Measurements from ENCODE around the gene CCDC183. TPM values are rescaled to one million over a fixed set of nuclear protein-coding genes. Genes with fewer than 3 reads are reported as not detected.

CCDC183 gene
- total and polyA plus RNA-seq, 4 donors = 0.20 to 1.8 (median 1.0) TPM

DNA sequence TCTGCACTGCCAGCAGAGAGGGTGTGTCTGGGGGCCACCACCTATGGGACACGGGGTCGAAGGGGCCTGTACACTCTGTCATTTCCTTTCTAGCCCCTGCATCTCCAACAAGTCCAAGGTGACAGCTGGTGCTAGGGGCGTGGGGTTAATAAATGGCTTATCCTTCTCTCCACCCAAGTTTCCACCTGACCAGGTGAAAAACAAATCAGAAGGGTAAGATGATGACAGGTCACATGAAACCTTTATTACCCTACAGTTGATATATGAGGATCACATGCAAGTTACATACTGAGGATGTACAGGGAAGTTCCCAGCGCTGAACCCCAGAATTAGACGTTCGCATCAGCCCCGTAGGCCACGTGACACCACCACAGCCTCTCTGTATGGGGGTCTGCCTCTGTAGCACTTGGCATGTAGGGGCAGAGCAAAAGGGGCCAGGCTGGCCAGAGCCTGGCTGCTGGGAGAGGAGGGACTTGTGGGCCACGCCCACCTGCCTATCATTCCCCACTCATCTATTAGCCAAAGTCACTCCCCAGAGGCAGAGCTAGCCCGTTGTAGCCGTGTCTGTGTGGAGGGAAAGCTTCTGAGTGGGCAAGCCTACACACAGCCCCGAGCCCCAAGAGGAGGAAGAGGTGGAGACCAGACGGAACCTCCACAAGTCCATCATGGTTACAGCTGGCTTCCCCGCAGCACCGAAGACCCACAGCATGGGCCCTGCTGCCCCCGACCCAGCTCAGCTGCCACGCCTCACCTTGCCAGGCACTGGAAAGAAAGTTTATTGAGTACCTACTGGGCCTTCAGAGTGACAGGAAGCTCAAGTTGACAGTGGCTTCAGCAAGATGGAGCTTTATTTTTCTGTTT lies 2.8 kb upstream of the CCDC183 start:
- Histone ChIP-seq H3K36me3 (ENCODE audit: control insufficient read depth in 4 of 4, insufficient read depth in 3 of 4, low read depth in 1 of 4, low read length in 3 of 4) (peaks cover 0 to 2% (median under 1%) of the 10 kb centered on the region in 4 donors), H3K4me1 (ENCODE audit: control insufficient read depth in 4 of 4, insufficient read depth in 4 of 4, low read length in 3 of 4) (peaks cover 6 to 39% (median 30%) of the 10 kb centered on the region in 4 donors), H3K27me3 (ENCODE audit: control insufficient read depth in 4 of 4, insufficient read depth in 4 of 4, low read length in 3 of 4) (no peaks in the 10 kb centered on the region), H3K4me3 (ENCODE audit: low read depth in 1 of 3, low read length in 3 of 3) (no peak overlapping the region), H3K9me3 (ENCODE audit: control insufficient read depth in 4 of 4, low read length in 3 of 4) (no peaks in the 10 kb centered on the region), H3K9ac (ENCODE audit: low read depth in 1 of 2, low read length in 2 of 2) (no peak overlapping the region), H3K27ac (ENCODE audit: low read depth in 1 of 2, low read length in 2 of 2) (no peak overlapping the region)
- 76% methylated on average over 17 of the region's 17 CpGs for WGBS
- DNase-seq (ENCODE audit: low spot score) = peak; percentile 64
- TF ChIP-seq, protein P1, sequence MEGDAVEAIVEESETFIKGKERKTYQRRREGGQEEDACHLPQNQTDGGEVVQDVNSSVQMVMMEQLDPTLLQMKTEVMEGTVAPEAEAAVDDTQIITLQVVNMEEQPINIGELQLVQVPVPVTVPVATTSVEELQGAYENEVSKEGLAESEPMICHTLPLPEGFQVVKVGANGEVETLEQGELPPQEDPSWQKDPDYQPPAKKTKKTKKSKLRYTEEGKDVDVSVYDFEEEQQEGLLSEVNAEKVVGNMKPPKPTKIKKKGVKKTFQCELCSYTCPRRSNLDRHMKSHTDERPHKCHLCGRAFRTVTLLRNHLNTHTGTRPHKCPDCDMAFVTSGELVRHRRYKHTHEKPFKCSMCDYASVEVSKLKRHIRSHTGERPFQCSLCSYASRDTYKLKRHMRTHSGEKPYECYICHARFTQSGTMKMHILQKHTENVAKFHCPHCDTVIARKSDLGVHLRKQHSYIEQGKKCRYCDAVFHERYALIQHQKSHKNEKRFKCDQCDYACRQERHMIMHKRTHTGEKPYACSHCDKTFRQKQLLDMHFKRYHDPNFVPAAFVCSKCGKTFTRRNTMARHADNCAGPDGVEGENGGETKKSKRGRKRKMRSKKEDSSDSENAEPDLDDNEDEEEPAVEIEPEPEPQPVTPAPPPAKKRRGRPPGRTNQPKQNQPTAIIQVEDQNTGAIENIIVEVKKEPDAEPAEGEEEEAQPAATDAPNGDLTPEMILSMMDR (IDR thresholded peaks at IDR 0.05; ENCODE audit: low read depth, low read length, missing input control) = no peak
- no peak for TF ChIP-seq EGR1 (IDR thresholded peaks at IDR 0.05; ENCODE audit: low read depth in 2 of 2)
- no peak for TF ChIP-seq RAD21 (IDR thresholded peaks at IDR 0.05)
- no peak for TF ChIP-seq RXRA (IDR thresholded peaks at IDR 0.05)
- TF ChIP-seq HNF4G (IDR thresholded peaks at IDR 0.05) = no peak
- no peak for TF ChIP-seq FOXA1 (IDR thresholded peaks at IDR 0.05)

DNA sequence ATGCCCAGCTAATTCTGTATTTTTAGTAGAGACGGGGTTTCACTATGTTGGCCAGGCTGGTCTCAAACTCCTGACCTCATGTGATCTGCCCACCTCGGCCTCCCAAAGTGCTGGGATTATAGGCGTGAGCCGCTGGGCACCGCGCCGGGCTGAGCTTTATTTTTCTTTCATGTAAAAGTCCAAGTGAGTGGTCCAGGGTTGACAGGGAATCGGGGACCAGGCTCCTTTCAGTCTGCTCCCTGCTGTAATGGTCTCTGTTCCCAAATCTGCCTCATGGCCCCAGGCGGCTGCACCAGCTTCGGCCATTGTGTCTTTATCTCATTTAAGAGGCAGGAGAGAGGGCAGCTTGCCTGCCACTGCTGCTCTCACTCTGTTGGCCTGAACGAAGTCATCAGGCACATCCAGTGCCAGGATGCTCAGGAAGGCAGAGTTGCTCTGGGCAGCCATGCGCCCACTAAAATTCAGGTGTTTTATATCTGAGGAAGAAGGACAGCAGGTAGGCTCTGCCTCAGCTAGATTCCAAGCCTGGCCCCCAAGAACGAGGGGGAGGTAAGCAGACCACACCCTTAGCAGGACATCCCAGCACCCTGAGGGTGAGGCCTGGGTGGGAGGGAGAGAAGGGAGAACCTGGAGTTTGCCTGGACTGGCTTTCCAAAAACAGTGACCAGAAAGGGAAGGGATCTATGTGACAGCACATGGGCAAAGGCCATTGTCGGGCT lies 1.7 kb upstream of the CCDC183 start:
- H3K27me3 ChIP-seq (ENCODE audit: control insufficient read depth in 4 of 4, insufficient read depth in 4 of 4, low read length in 3 of 4) = no peaks in the 10 kb centered on the region
- TF ChIP-seq TAF1 (conservative IDR thresholded peaks at IDR 0.05) (no peak), NR2F2 (IDR thresholded peaks at IDR 0.05) (no peak)
- TF ChIP-seq, protein P2, sequence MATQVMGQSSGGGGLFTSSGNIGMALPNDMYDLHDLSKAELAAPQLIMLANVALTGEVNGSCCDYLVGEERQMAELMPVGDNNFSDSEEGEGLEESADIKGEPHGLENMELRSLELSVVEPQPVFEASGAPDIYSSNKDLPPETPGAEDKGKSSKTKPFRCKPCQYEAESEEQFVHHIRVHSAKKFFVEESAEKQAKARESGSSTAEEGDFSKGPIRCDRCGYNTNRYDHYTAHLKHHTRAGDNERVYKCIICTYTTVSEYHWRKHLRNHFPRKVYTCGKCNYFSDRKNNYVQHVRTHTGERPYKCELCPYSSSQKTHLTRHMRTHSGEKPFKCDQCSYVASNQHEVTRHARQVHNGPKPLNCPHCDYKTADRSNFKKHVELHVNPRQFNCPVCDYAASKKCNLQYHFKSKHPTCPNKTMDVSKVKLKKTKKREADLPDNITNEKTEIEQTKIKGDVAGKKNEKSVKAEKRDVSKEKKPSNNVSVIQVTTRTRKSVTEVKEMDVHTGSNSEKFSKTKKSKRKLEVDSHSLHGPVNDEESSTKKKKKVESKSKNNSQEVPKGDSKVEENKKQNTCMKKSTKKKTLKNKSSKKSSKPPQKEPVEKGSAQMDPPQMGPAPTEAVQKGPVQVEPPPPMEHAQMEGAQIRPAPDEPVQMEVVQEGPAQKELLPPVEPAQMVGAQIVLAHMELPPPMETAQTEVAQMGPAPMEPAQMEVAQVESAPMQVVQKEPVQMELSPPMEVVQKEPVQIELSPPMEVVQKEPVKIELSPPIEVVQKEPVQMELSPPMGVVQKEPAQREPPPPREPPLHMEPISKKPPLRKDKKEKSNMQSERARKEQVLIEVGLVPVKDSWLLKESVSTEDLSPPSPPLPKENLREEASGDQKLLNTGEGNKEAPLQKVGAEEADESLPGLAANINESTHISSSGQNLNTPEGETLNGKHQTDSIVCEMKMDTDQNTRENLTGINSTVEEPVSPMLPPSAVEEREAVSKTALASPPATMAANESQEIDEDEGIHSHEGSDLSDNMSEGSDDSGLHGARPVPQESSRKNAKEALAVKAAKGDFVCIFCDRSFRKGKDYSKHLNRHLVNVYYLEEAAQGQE (IDR thresholded peaks at IDR 0.05) = no peak
- H3K9me3 ChIP-seq (ENCODE audit: control insufficient read depth in 4 of 4, low read length in 3 of 4) = no peaks in the 10 kb centered on the region
- DNase-seq (ENCODE audit: low spot score) = no peak
- no peak overlapping the region for H3K27ac ChIP-seq (ENCODE audit: low read depth in 1 of 2, low read length in 2 of 2)
- H3K4me1 ChIP-seq (ENCODE audit: control insufficient read depth in 4 of 4, insufficient read depth in 4 of 4, low read length in 3 of 4) = peaks cover 10 to 37% (median 31%) of the 10 kb centered on the region in 4 donors
- peaks cover 0 to 2% (median under 1%) of the 10 kb centered on the region in 4 donors for H3K36me3 ChIP-seq (ENCODE audit: control insufficient read depth in 4 of 4, insufficient read depth in 3 of 4, low read depth in 1 of 4, low read length in 3 of 4)
- 89% methylated on average over 14 of the region's 14 CpGs for WGBS
- H3K4me3 ChIP-seq (ENCODE audit: low read depth in 1 of 3, low read length in 3 of 3) = no peak overlapping the region
- H3K9ac ChIP-seq (ENCODE audit: low read depth in 1 of 2, low read length in 2 of 2) = no peak overlapping the region

DNA sequence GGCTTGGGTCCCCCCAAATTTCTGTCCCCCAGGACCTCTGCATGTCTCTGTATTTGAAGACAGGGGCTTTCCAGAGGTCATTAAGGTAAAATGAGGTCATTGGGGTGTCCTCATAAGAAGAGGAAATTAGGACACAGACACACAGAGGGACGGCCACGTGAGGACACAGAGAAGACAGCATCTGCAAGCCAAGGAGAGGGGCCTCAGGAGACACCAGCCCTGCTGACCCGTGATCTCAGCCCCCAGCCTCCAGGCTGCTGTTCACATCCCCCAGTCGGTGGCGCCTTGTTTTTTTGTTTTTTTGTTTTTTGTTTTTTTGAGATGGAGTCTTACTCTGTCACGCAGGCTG lies 1.2 kb upstream of the CCDC183 start:
- DNase-seq (ENCODE audit: low spot score) = no peak
- peaks cover 15 to 40% (median 33%) of the 10 kb centered on the region in 4 donors for H3K4me1 ChIP-seq (ENCODE audit: control insufficient read depth in 4 of 4, insufficient read depth in 4 of 4, low read length in 3 of 4)
- no peak overlapping the region for H3K9ac ChIP-seq (ENCODE audit: low read depth in 1 of 2, low read length in 2 of 2)
- no peak overlapping the region for H3K4me3 ChIP-seq (ENCODE audit: low read depth in 1 of 3, low read length in 3 of 3)
- WGBS = 64% methylated on average over 6 of the region's 6 CpGs
- no peaks in the 10 kb centered on the region for H3K9me3 ChIP-seq (ENCODE audit: control insufficient read depth in 4 of 4, low read length in 3 of 4)
- H3K36me3 ChIP-seq (ENCODE audit: control insufficient read depth in 4 of 4, insufficient read depth in 3 of 4, low read depth in 1 of 4, low read length in 3 of 4) = peaks cover 0 to 2% (median under 1%) of the 10 kb centered on the region in 4 donors
- no peaks in the 10 kb centered on the region for H3K27me3 ChIP-seq (ENCODE audit: control insufficient read depth in 4 of 4, insufficient read depth in 4 of 4, low read length in 3 of 4)
- H3K27ac ChIP-seq (ENCODE audit: low read depth in 1 of 2, low read length in 2 of 2) = no peak overlapping the region
- TF ChIP-seq FOXA2 (IDR thresholded peaks at IDR 0.05) = no peak
- TF ChIP-seq, protein P3, sequence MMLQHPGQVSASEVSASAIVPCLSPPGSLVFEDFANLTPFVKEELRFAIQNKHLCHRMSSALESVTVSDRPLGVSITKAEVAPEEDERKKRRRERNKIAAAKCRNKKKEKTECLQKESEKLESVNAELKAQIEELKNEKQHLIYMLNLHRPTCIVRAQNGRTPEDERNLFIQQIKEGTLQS (IDR thresholded peaks at IDR 0.05) = no peak
- no peak for TF ChIP-seq HNF4G (IDR thresholded peaks at IDR 0.05)
- TF ChIP-seq, protein P4, sequence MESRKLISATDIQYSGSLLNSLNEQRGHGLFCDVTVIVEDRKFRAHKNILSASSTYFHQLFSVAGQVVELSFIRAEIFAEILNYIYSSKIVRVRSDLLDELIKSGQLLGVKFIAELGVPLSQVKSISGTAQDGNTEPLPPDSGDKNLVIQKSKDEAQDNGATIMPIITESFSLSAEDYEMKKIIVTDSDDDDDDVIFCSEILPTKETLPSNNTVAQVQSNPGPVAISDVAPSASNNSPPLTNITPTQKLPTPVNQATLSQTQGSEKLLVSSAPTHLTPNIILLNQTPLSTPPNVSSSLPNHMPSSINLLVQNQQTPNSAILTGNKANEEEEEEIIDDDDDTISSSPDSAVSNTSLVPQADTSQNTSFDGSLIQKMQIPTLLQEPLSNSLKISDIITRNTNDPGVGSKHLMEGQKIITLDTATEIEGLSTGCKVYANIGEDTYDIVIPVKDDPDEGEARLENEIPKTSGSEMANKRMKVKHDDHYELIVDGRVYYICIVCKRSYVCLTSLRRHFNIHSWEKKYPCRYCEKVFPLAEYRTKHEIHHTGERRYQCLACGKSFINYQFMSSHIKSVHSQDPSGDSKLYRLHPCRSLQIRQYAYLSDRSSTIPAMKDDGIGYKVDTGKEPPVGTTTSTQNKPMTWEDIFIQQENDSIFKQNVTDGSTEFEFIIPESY (IDR thresholded peaks at IDR 0.05) = no peak
- no peak for TF ChIP-seq EGR1 (IDR thresholded peaks at IDR 0.05; ENCODE audit: low read depth in 2 of 2)
- TF ChIP-seq RXRA (IDR thresholded peaks at IDR 0.05) = no peak
- TF ChIP-seq TAF1 (conservative IDR thresholded peaks at IDR 0.05) = no peak
- TF ChIP-seq, protein P1 (IDR thresholded peaks at IDR 0.05; ENCODE audit: low read depth, low read length, missing input control) = no peak
- no peak for TF ChIP-seq SP1 (IDR thresholded peaks at IDR 0.05)
